ENCODE results near the gene TVP23C.

TVP23C gene

DNA sequence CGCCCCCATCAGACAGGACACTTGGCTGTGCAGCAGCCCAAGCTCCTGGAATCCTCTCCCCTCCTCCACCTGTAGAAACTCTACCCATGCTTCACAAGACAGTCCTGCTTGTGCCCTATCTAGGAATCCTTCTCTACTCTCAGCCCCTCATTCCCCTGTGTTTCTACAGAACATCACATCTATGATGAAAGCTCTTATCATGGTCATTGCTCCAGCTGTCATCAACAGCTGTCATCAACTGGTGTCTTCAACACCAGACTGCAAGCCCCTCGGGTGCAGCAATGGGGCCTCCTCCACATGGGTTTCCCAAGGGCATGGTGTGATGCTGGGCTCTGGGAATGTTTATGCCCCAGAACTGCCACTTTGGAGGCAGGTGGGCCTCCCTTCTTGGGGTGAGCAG, 74.7 kb downstream of the TVP23C start:
- no peaks in the 10 kb centered on the region for H3K27me3 Mint-ChIP-seq
- H3K4me1 Mint-ChIP-seq, result no peaks in the 10 kb centered on the region
- H3K27ac Mint-ChIP-seq, result no peak overlapping the region
- no peaks in the 10 kb centered on the region for H3K9me3 Mint-ChIP-seq
- no peak overlapping the region for H3K4me3 Mint-ChIP-seq
- H3K36me3 Mint-ChIP-seq, result peaks cover 12% of the 10 kb centered on the region

DNA sequence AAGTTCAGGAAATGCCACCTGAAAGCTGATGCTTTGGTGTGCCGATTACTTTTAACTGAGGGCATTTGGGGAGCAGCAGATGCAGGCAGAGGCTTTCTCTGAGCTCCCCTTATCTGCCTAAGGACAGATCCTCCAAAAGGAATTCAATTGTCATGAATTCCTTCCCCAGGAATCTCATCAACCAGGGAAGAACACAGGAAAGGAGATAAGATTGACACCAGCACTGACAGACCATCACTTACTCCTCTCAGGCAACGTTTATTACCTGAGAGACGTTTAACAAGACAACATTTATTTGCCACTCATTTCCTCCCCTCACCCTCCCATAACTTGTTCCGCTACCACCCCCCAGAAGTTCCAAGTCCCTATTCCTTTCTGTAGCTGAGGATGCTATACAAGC, 78.2 kb downstream of the TVP23C start:
- no peaks in the 10 kb centered on the region for H3K9me3 Mint-ChIP-seq
- no peaks in the 10 kb centered on the region for H3K4me1 Mint-ChIP-seq
- H3K27ac Mint-ChIP-seq, result no peak overlapping the region
- H3K36me3 Mint-ChIP-seq, result peaks cover 4% of the 10 kb centered on the region
- H3K4me3 Mint-ChIP-seq, result no peak overlapping the region
- H3K27me3 Mint-ChIP-seq, result no peaks in the 10 kb centered on the region

DNA sequence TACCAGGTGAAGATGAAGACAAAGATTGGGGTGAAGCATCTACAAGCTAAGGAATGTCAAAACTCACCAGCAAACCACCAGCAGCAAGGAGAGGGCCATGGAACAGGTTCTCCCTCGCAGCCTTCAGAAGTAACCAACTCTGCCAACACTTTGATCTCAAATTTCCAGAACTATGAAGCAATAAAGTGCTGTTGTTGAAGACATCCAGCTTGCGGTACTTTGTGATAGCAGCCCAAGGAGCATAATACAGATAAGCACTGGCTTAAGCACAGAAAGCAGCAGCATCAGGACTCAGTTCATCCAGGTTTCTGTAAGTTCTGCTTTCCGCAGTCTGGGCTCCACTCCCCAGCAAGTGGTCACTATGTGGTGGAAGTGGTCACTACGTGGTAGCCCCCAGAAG, 79.9 kb downstream of the TVP23C start:
- H3K27me3 Mint-ChIP-seq, result no peaks in the 10 kb centered on the region

DNA sequence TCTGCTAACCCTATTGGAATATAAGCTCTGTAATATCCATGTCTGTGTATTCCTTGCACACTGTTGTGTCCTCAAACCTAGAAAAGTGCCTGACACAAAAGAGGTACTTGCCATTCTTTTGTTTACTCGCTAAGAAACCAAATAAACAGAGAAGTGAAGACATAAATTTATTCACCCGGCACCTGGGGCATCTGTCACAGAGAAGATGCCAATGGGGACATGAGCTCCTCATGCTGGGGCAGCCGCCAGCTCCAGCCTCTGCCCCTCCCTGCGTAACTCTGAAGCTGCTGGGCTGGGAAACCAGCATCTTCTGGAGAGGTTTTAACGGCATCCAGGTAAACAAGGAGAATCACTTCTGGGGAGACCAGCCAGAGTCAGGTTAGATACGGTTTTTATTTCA, 80.8 kb downstream of the TVP23C start:
- Mint-ChIP-seq H3K4me3 (no peak overlapping the region), H3K36me3 (peaks cover 2% of the 10 kb centered on the region), H3K9me3 (no peaks in the 10 kb centered on the region), H3K27me3 (no peaks in the 10 kb centered on the region), H3K27ac (no peak overlapping the region), H3K4me1 (no peaks in the 10 kb centered on the region)

More for the DNA sequence above, 79.9 kb downstream of the TVP23C start:
- Mint-ChIP-seq H3K36me3 (peaks cover 4% of the 10 kb centered on the region), H3K27ac (no peak overlapping the region), H3K4me3 (no peak overlapping the region), H3K4me1 (no peaks in the 10 kb centered on the region), H3K9me3 (no peaks in the 10 kb centered on the region)

DNA sequence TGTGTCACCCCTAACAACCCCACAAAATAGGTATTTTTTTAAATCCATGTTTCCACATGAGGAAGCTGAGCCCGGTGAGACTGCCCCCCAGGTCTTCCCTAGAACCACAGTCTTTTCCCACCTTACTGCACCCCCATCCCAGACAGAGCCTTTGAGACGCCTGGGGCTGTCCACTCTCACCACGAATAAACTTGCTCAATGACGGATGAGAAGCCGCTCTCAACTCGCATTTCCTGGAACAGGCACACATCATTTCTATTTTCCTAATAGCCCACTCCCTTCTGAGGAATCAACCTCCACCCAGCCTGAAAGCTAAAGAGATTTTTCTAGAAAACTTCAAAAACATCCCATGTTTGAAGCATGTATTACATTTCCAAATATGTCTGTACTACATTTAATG, 81.8 kb downstream of the TVP23C start:
- peaks cover 5% of the 10 kb centered on the region for H3K36me3 Mint-ChIP-seq
- no peaks in the 10 kb centered on the region for H3K9me3 Mint-ChIP-seq
- H3K27me3 Mint-ChIP-seq, result no peaks in the 10 kb centered on the region
- no peak overlapping the region for H3K27ac Mint-ChIP-seq
- H3K4me1 Mint-ChIP-seq, result no peaks in the 10 kb centered on the region
- H3K4me3 Mint-ChIP-seq, result no peak overlapping the region

DNA sequence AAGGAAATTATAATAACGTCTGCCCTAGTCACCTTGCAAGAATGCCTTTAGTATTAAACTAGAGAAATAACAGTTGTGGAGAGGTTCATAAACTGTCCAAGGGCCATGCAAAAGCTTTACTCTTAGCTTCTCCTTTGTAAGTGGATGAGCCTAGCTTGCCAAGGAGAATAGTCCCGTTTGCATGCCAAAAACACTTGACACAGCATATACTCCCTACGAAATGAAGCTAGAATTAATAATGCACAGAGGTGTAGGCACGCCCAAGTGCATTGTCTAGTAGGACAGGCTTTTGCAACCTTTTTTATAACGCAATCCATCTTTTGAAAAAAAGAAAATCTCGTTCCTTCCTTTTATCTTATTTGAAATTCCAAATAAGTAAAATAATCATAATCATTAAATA, 83.1 kb downstream of the TVP23C start:
- Mint-ChIP-seq H3K4me3 (no peak overlapping the region), H3K27me3 (no peaks in the 10 kb centered on the region), H3K9me3 (no peaks in the 10 kb centered on the region), H3K4me1 (no peaks in the 10 kb centered on the region), H3K36me3 (peaks cover 6% of the 10 kb centered on the region), H3K27ac (no peak overlapping the region)

DNA sequence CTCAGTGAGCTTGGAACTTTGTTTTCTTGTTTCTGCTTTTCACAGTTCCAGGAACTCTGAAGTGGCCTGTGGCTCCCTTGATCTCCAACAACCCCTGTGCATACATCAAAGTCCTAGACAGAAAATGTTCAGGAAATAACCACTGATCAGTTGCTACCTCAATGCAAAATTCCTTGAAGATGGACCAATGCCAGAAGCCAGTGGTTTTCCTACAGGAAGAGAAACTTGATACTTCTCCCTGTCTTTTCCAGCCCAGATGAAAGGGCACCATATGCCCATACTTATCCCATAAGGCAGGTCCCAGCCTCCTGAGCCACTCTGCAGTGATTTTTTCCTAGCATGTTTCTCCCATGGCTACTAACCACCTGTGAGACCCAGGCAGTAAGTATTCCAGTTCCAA, 83.6 kb downstream of the TVP23C start:
- Mint-ChIP-seq H3K27ac (no peak overlapping the region), H3K36me3 (peaks cover 11% of the 10 kb centered on the region), H3K4me1 (no peaks in the 10 kb centered on the region), H3K4me3 (no peak overlapping the region), H3K9me3 (no peaks in the 10 kb centered on the region), H3K27me3 (no peaks in the 10 kb centered on the region)

DNA sequence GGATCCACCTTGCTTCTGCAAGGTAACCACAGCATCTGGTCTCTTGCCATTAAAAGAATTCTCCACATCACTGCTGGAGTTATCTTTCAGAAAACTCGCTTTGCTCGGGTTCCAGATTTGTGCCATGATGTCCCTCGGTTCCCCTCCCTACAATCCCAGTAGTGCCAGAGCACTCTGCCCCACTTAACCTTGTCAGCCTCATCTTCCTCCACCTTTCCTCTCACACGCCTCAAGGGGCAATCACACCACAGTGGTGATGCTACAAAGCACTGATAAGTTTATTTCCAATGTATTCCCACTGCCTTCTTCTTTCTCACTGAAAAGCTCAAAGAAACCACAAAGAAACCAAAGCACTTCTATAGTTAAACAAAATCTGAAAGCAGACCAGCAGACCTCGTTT, 84.4 kb downstream of the TVP23C start:
- no peak overlapping the region for H3K27ac Mint-ChIP-seq
- no peak overlapping the region for H3K4me3 Mint-ChIP-seq
- H3K27me3 Mint-ChIP-seq, result no peaks in the 10 kb centered on the region
- no peaks in the 10 kb centered on the region for H3K9me3 Mint-ChIP-seq
- H3K36me3 Mint-ChIP-seq, result peaks cover 13% of the 10 kb centered on the region
- H3K4me1 Mint-ChIP-seq, result no peaks in the 10 kb centered on the region

DNA sequence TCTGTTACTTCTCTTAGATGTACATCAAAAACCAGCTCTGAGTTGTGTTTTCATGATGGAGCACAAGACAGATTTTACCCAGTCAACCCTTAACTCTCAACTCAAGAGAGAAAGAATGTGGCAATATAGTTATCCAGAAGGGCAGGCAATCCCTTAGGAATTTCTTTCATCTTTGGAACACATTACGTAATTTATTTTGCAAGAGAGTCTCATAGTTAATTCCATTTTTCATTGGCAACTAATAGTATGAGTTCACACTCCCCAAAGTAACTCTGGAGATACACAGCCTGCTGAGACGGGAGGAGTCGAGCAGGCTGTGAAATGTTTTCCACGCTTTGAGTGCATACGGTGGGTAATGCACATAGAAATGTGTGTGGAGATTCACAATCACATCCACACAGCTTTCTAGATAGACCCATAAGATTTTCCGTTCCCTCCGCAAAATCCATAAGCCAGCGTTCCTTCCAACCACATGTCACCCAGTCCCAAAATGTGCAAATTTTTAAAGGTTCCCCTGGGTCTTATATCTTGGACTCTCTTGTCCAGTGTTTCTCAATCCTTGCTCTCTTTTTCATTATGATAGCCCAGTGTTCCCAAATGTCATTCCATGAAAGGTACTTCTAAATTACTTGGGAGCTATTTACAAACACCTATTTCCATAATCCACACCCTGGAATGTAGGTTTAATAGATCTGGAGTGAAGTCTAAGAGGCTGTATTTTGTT, 87.5 kb downstream of the TVP23C start:
- Mint-ChIP-seq H3K36me3 (peaks cover 13% of the 10 kb centered on the region), H3K9me3 (no peaks in the 10 kb centered on the region), H3K4me1 (no peaks in the 10 kb centered on the region), H3K4me3 (no peak overlapping the region), H3K27ac (no peak overlapping the region), H3K27me3 (no peaks in the 10 kb centered on the region)

DNA sequence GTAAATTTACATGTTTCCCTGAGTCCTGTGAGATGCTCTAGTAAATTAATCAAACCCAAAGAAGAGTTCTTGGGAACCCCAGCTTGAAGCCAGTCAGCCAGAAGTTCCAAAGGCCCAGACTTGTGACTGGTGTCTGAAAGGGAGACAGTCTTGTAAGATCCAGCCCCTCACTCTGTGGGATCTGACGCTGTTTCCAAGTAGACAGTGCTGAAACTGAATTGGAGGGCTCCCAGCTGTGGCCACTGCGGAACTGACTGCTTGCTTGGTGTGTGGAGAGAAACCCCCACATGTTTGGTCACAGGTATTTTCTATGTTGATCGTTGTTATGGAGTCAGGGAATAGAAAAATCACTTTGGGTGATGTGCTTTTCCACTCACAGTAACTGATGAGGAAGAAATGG, 90.4 kb downstream of the TVP23C start:
- Mint-ChIP-seq H3K4me1 (no peaks in the 10 kb centered on the region), H3K27ac (no peak overlapping the region), H3K27me3 (no peaks in the 10 kb centered on the region), H3K36me3 (peaks cover 11% of the 10 kb centered on the region), H3K9me3 (no peaks in the 10 kb centered on the region), H3K4me3 (no peak overlapping the region)

DNA sequence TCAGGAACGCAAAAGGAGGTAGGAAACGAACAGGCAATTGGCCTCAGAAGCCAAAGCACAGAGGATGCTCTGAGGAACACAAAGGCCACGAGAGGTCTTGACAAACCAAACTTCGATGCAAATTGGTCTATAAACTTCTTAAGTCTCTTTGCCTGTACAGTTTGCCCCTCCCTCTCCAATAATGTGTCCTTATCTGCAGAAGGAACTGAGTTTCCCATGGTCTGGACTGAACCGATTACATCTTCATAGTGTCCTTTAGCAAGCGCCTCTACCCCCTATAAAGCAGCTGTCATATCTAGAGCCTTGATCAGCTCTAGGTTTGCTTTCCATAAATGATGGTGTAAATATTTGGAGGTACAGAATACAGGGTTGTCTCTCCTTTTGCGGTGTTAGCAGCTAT, 92.7 kb downstream of the TVP23C start:
- Mint-ChIP-seq H3K27ac (no peak overlapping the region), H3K9me3 (no peaks in the 10 kb centered on the region), H3K4me1 (no peaks in the 10 kb centered on the region), H3K4me3 (no peak overlapping the region), H3K27me3 (no peaks in the 10 kb centered on the region), H3K36me3 (peaks cover 11% of the 10 kb centered on the region)

DNA sequence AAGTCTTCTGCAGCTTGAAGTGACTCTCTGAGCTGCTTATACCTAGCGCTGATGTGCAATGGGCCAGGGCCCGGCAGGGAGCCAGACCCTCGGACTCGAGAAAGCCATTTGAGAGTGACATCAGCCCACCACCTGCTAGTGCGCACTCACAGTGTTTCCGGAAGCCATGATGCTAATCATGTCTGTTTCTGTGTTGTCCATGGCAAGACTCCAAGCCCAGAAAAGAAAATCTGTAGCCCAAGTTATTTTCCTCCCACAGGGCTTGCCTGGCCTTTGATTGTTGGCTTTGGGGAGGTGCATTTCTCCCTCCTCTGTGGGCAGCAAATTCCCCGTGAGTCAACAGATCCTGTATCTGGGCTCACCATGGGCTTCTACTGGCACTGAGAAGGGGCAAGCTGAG, 94.0 kb downstream of the TVP23C start:
- H3K27me3 Mint-ChIP-seq, result no peaks in the 10 kb centered on the region
- H3K27ac Mint-ChIP-seq, result no peak overlapping the region
- H3K9me3 Mint-ChIP-seq, result no peaks in the 10 kb centered on the region
- H3K4me3 Mint-ChIP-seq, result no peak overlapping the region
- no peaks in the 10 kb centered on the region for H3K4me1 Mint-ChIP-seq
- H3K36me3 Mint-ChIP-seq, result peaks cover 3% of the 10 kb centered on the region

DNA sequence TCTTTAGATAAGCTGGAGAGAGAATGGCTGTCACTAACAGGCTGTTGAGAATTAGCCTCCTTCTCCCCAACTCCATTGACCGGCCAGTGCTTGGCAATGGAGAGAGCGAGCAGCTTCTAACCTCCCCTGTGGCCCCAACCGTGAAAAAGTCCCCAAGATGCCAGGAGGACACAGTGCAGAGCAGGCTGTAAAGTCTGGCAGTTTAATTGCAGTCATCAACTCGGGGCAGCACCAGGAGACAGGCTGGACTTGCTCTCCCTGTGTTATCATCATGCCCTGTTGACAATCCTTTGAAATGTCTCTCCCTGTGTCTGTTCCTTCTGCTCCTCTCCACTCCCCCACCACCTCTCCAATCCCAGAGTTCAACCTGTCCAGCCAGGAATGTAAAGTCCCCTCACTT, 95.2 kb downstream of the TVP23C start:
- no peaks in the 10 kb centered on the region for H3K4me1 Mint-ChIP-seq
- H3K36me3 Mint-ChIP-seq, result peaks cover 3% of the 10 kb centered on the region
- no peaks in the 10 kb centered on the region for H3K27me3 Mint-ChIP-seq
- no peaks in the 10 kb centered on the region for H3K9me3 Mint-ChIP-seq
- H3K27ac Mint-ChIP-seq, result no peak overlapping the region
- no peak overlapping the region for H3K4me3 Mint-ChIP-seq

DNA sequence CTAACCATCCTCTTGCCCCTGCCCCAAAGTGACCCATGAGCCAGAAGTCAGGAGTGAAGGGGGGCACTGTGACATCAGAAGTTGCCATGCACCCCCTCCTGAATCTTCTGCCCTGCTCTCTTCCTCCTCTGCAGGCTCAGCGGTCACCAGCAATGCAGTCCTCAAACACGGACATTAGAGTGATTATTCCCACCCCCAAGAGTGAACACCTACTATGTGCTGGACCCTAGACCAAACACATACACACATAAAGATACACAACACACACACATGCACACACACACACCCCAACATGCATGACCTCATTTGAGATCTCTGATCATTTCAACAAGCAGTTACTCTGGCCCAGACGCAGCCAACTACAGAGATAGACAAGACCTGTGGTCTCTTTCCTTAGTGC, 95.7 kb downstream of the TVP23C start, which contains the start of gene CDRT4:
TSS of gene CDRT4 (minus strand) at position 30 of the 400 bp plus-strand sequence. CDS start 27,383 bp downstream, outside the sequence.
- Mint-ChIP-seq H3K4me3 (no peak within 1 kb of the TSS), H3K27ac (no peak within 1 kb of the TSS), H3K27me3 (no peaks in the 10 kb centered on the region), H3K36me3 (peaks cover 8% of the 10 kb centered on the region), H3K4me1 (no peaks in the 10 kb centered on the region), H3K9me3 (peaks cover 2% of the 10 kb centered on the region)

DNA sequence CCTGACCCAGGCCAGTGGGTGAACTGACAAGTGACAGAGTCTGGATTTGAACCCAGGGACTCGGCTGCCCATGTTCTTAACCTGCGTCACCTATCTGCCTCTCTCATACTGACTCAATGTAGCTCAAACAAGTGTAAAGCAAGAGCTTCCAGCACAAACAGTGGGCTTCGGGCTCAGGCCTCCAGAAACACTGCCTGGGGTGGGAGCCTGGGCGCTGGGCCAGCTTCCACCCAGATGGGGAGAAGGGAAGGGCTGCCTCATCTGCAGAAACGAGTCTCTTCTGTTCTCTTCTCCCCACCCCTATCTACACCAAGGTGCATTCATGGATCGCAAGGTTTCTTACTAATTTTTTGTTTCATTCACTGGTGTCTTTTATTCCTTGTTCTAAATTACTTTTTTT, 97.2 kb downstream of the TVP23C start:
- Mint-ChIP-seq H3K27ac (no peak overlapping the region), H3K27me3 (no peaks in the 10 kb centered on the region)

DNA sequence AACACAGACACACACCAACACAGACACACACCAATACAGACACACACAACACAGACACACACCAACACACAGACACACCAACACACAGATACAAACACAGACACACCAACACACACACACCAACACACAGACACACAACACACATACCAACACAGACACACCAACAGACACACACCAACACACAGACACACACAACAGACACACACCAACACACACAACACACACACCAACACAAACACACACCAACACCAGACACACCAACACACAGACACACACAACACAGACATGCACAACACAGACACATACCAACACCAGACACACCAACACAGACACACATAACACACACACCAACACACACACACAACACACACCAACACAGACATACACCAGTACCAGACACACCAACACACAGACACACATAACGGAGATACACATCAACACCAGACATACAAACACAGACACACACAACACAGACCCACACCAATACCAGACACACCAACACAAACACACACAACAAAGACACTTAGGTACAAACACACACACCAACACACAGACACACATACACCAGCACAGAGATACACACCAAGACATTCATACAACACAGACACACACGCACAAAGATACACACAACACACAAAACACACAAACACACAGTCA, 98.1 kb downstream of the TVP23C start:
- H3K27me3 Mint-ChIP-seq, result no peaks in the 10 kb centered on the region

More for the DNA sequence above, 97.2 kb downstream of the TVP23C start:
- H3K4me1 Mint-ChIP-seq, result no peaks in the 10 kb centered on the region
- H3K9me3 Mint-ChIP-seq, result peaks cover 5% of the 10 kb centered on the region
- no peak overlapping the region for H3K4me3 Mint-ChIP-seq
- peaks cover 11% of the 10 kb centered on the region for H3K36me3 Mint-ChIP-seq

More for the DNA sequence above, 98.1 kb downstream of the TVP23C start:
- Mint-ChIP-seq H3K4me1 (no peaks in the 10 kb centered on the region), H3K36me3 (peaks cover 14% of the 10 kb centered on the region), H3K4me3 (no peak overlapping the region), H3K27ac (no peak overlapping the region), H3K9me3 (peaks cover 5% of the 10 kb centered on the region)
